Glutamatergic neuron (in vitro differentiated cells): ENCODE data around the gene BORCS6. TPM values are rescaled to one million over a fixed set of nuclear protein-coding genes. Genes with fewer than 3 reads are reported as not detected.

Experiments
- DNase-seq: peaks from one replicate; pipeline ENCODE4 v3.0.0; 2022
- H3K27ac Mint-ChIP-seq: one replicate; pipeline ENCODE4 v1.8.0; 2020; ENCODE audit warnings: mild to moderate bottlenecking, mixed read lengths, inconsistent platforms; ENCODE audit not compliant: unreplicated experiment
- H3K27me3 Mint-ChIP-seq: one replicate; pipeline ENCODE4 v1.8.0; 2020; ENCODE audit warnings: mild to moderate bottlenecking, moderate library complexity, mixed read lengths, inconsistent platforms; ENCODE audit not compliant: unreplicated experiment
- H3K36me3 Mint-ChIP-seq: one replicate; pipeline ENCODE4 v1.8.0; 2020; ENCODE audit warnings: mild to moderate bottlenecking, mixed read lengths, inconsistent platforms; ENCODE audit not compliant: unreplicated experiment
- H3K4me1 Mint-ChIP-seq: one replicate; pipeline ENCODE4 v1.8.0; 2020; ENCODE audit warnings: mild to moderate bottlenecking, low read depth, mixed read lengths, inconsistent platforms; ENCODE audit not compliant: unreplicated experiment
- H3K4me3 Mint-ChIP-seq: one replicate; pipeline ENCODE4 v1.8.0; 2020; ENCODE audit warnings: mild to moderate bottlenecking, mixed read lengths, inconsistent platforms; ENCODE audit not compliant: unreplicated experiment
- H3K9me3 Mint-ChIP-seq: one replicate; pipeline ENCODE4 v1.8.0; 2020; ENCODE audit warnings: mild to moderate bottlenecking, moderate library complexity, mixed read lengths, inconsistent platforms; ENCODE audit not compliant: unreplicated experiment
- CTCF ChIP-seq: fragments of 200-600 bp; sonication (generic); IDR thresholded peaks from one replicate; pipeline ENCODE4 v1.5.0; 2021; ENCODE audit not compliant: partially characterized antibody, unreplicated experiment
- total RNA-seq: library from RNA; stranded (reverse); fragmentation: NEBNext Ultra II Directional; extraction: Animal tissue kit (Norgen Biotek cat#: 25700); gene quantifications from one replicate; pipeline ENCODE4 v1.2.1, GENCODE V29; 2021; ENCODE audit not compliant: unreplicated experiment

BORCS6 gene
- total RNA-seq, 1 donor from 2014 or later = 14.2 TPM

- H3K36me3 Mint-ChIP-seq = no peaks in the 10 kb centered on the region
- peaks cover 18% of the 10 kb centered on the region for H3K9me3 Mint-ChIP-seq
- peaks cover 11% of the 10 kb centered on the region for H3K27me3 Mint-ChIP-seq
- TF ChIP-seq CTCF = no peak
- peak overlapping the region; percentile 91 for H3K27ac Mint-ChIP-seq
- peaks cover 19% of the 10 kb centered on the region for H3K4me1 Mint-ChIP-seq
- DNase-seq = no peak
- H3K4me3 Mint-ChIP-seq = peak overlapping the region; percentile 97
Observed at GRCh38 chr17:8176998-8177731, 12.8 kb downstream of the BORCS6 start.

GRCh38 chr17:8176197-8176940 lies 13.6 kb downstream of the BORCS6 start, which contains the start of gene TMEM107:
TMEM107 (minus strand) TSS chr17:8176380; CDS start chr17:8176286, 94 bp downstream.
- peak; percentile 93 for DNase-seq
- H3K4me1 Mint-ChIP-seq = peaks cover 19% of the 10 kb centered on the region
- no peak for TF ChIP-seq CTCF
- peak within 1 kb of the TSS; percentile 97 for H3K4me3 Mint-ChIP-seq
- H3K36me3 Mint-ChIP-seq = no peaks in the 10 kb centered on the region
- peak within 1 kb of the TSS; percentile 91 for H3K27ac Mint-ChIP-seq
- peaks cover 11% of the 10 kb centered on the region for H3K27me3 Mint-ChIP-seq
- H3K9me3 Mint-ChIP-seq = peaks cover 18% of the 10 kb centered on the region

GRCh38 chr17:8175795-8176196 lies 14.2 kb downstream of the BORCS6 start:
- peak overlapping the region; percentile 84 for H3K27ac Mint-ChIP-seq
- peak overlapping the region; percentile 97 for H3K4me3 Mint-ChIP-seq
- peaks cover 11% of the 10 kb centered on the region for H3K27me3 Mint-ChIP-seq
- H3K9me3 Mint-ChIP-seq = peaks cover 14% of the 10 kb centered on the region
- TF ChIP-seq CTCF = no peak
- H3K4me1 Mint-ChIP-seq = peaks cover 19% of the 10 kb centered on the region
- H3K36me3 Mint-ChIP-seq = no peaks in the 10 kb centered on the region
- DNase-seq = no peak

GRCh38 chr17:8173871-8174322 lies 16.1 kb downstream of the BORCS6 start:
- peaks cover 11% of the 10 kb centered on the region for H3K27me3 Mint-ChIP-seq
- no peak for TF ChIP-seq CTCF
- peaks cover 19% of the 10 kb centered on the region for H3K4me1 Mint-ChIP-seq
- DNase-seq = no peak
- H3K4me3 Mint-ChIP-seq = peak overlapping the region; percentile 93
- peaks cover 14% of the 10 kb centered on the region for H3K9me3 Mint-ChIP-seq
- peak overlapping the region; percentile 100 for H3K27ac Mint-ChIP-seq
- no peaks in the 10 kb centered on the region for H3K36me3 Mint-ChIP-seq
